D721Med (cell line): ENCODE measurements around the gene NOTUM.

ENCODE experiments used
- DNase-seq: peaks from one replicate; pipeline ENCODE4 v3.0.0; 2011; ENCODE audit warnings: low spot score; ENCODE audit not compliant: insufficient read length
- FAIRE-seq: peaks from 2 replicates; lab custom pipeline; 2011; peaks lifted over from hg19 to GRCh38; lab: Jason Lieb, UNC
- TF ChIP-seq, protein P1 (sequence below): IDR thresholded peaks from 2 replicates; pipeline ENCODE4 v1.5.1; 2012; ENCODE audit warnings: mild to moderate bottlenecking, control low read depth; ENCODE audit not compliant: insufficient read depth; ENCODE audit errors: missing control alignments

The NOTUM gene

DNA sequence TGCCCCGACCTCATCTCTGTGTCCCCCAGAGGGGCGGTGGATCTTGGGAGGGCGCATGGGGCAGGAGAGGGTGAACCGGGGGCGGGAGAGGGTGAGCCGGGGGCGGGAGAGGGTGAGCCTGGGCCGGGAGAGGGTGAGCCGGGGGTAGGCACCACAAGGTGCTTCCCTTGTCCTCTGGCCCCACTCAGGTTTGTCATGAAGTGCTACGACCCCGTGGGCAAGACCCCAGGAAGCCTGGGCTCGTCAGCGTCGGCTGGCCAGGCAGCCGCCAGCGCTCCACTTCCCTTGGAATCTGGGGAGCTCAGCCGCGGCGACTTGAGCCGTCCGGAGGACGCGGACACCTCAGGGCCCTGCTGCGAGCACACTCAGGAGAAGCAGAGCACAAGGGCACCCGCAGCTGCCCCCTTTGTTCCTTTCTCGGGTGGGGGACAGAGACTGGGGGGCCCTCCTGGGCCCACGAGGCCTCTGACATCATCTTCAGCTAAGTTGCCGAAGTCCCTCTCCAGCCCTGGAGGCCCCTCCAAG lies 35.3 kb upstream of the NOTUM start:
- TF ChIP-seq, protein P1, sequence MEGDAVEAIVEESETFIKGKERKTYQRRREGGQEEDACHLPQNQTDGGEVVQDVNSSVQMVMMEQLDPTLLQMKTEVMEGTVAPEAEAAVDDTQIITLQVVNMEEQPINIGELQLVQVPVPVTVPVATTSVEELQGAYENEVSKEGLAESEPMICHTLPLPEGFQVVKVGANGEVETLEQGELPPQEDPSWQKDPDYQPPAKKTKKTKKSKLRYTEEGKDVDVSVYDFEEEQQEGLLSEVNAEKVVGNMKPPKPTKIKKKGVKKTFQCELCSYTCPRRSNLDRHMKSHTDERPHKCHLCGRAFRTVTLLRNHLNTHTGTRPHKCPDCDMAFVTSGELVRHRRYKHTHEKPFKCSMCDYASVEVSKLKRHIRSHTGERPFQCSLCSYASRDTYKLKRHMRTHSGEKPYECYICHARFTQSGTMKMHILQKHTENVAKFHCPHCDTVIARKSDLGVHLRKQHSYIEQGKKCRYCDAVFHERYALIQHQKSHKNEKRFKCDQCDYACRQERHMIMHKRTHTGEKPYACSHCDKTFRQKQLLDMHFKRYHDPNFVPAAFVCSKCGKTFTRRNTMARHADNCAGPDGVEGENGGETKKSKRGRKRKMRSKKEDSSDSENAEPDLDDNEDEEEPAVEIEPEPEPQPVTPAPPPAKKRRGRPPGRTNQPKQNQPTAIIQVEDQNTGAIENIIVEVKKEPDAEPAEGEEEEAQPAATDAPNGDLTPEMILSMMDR: no peak
- DNase-seq: no peak
- FAIRE-seq: no peak

DNA sequence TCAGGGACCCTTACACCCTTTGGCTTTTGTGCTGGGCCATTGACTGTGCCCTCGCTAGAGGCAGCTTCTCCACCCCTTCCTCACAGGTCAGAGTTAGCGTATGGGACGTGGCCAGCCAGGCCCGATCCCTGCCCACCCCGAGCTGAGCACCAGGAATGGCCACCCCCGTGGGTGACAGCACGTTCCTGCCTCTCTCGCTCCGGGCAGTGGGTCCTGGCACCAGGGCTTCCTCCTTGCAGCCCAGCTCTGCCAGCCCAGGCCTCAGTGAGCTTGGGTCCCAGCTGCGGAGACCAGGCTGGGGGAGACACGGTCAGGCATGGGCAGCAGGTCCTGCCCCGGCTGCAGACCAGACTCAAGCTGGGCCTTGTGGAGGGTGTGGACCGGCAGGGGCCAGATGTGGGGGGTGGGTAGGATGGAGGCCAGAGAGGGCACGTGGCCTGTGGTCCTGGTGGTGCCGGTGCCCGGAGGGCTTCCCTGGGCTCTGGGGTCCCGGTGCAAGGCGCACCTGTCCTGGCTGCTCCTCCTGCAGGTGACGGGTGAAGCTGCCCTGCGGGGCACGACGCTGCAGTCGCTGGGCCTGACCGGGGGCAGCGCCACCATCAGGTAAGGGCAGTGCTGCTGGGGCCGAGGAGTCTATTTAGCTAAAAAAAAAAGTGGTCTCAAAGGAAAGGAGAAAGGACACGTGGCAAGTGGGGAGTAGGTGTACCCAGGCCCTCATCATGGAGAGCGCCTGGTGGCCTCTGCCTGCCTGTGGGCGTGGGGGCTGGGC lies 34.7 kb upstream of the NOTUM start:
- TF ChIP-seq, protein P1: no peak
- DNase-seq (no peak), FAIRE-seq (no peak)

DNA sequence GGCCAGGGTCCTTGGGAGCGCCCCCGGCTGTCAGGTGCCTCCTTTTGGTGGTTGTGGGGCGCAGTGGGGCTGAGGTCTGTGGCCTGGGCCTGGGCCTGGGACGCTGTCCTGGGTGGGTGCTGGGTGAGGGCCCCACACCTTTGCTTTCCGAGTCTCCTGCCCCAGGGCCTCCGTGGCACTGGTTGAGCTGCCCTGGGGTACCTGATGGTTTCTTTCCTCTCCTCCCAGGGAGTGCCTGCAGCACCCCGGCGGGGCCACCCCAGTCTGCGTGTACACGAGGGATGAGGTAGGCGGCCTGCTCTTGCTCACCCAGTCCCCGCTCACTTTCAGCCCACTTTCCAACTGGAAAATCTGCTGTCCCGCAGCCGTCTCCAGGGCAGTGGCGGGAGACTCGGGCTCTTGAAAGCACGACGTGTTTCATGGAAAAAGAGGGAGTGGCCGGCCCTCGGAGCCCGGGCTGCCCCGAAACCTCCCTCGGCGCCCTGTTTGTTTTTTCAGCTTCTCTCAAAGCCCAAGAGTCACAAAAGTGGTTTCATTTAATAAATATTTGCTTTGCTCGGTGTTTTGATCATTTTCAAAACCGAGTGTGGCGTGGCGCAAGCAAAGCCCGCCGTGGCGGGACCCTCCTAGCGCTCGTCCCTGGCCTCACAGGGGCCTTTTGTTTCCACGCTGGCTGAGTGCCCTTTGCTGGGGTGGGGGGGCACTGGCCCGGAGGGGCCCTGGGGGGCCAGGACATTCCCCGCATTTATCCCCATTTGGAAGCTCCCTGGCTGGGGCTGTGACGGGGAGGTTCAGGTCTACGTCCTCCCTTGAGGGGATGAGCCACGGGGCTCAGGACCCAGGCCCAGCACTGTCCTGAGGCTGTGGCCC lies 33.8 kb upstream of the NOTUM start:
- DNase-seq (no peak), FAIRE-seq (no peak)
- TF ChIP-seq, protein P1: no peak

DNA sequence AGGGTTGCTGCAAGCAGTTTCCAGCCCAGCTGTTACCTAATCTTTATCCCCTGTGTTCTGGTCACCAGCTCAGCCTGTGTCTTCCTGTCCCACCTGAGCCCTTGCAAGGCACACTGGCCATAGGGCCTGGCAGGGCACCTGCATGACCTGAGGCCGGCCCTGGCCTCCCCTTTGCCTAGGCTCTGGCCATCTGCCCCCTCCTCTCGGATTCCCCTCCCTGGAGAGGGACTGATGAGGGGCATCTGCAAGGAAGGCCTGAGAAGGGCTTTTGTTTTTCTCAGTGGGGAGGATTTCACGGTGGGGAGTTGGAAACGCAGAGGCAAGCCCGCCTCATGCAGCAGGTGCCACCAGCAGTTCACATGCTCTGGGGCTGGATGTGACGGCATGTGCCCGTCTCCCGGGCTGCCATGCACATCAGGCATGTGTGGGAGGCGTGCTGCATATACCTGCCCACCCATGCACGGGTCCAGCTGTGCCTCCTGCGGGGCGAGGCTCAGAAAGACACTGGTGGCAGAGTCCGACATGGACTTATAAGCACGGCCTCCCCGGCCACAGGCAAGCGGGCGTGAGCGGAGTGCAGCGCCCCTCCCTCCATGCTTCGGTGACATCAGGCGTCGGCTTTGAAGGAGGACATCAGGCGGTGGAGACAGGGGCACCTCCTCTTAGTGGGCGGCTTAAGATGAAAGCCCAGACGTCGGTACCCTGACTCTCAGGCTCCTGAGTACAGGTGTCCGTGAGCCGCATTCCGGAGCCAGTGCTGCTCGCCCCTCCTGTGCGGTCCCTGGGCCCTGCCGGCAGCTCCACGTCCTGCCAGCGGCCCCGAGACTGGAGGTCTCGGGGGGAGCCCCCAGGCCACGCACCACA lies 33.0 kb upstream of the NOTUM start:
- TF ChIP-seq, protein P1: no peak
- FAIRE-seq (no peak), DNase-seq (no peak)

DNA sequence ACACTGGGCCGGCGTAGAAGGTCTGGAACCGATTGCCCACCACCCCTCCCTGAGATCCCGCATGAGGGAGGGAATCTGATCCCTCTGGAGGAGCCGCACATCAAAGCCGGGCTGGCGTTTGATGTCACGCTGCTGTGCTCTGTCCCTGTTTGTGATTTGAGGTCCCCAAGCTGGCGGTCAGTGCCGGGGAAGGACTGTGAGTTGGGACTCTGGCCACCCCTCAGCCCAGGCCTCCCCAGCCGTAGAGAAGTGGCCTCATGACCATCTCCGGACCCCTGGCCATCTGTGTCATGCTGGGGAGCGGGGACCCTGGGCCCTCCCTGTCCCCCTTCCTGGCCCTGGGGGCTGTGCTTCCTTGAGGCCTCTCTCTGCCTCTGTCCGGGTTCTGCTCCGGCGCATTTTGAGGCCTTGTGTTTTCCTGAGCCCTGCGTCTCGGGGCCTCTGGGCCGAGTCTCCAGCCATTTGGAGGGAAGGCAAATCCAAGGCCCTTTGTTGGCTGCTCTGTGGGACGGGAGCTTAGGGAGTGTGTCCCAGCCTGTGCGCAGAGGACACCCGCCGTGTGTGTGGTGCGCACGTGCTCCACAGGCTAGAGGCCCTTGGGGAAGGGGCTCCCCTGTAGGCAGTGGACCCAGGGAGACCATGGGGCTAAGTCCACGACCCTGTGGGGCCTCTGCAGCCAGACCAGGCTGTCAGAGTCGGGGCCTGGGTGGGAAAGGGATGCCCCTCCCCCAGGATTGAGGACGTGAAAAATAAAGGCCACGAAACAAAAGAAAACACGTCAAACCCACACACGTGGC lies 31.5 kb upstream of the NOTUM start:
- TF ChIP-seq, protein P1: no peak
- no peak for DNase-seq
- no peak for FAIRE-seq

DNA sequence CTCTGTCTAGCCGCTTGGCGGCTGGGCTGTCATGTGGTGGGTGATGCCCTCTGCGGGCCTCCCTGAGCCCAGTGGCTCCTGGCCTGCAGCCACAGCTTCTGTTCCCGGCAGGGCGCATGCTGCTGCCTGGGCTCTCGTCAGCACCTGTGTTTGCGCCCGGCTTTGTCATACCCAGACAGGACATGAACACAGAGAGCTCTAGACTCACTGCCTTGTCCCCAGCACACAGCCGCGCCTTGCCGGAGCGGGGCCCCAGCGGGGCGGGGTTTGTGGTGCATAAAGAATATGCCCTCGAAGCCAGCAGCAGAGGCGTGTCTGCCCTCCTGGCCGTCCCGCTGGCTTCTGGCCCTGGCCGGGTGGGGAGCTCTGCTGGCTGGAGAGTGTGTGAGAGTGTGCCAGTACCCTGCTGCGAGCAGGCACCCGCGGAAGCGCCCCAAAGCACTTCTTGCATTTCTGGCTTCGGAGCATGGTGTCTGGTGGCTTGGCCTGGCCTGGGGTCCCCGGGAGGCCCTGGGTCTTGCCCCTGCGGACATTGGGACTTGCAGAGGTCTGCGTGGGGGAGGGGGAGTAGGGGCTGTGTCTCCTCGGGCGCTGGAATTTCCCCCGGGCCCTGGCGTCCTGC lies 30.8 kb upstream of the NOTUM start:
- DNase-seq (no peak), FAIRE-seq (no peak)
- TF ChIP-seq, protein P1: no peak
